ENCODE data around the gene NUMB. TPM values are rescaled to one million over a fixed set of nuclear protein-coding genes. Genes with fewer than 3 reads are reported as not detected.

NUMB gene
- total RNA-seq, 1 donor from 2014 or later, result 33.1 TPM

GRCh38 chr14:73338551-73338950, 119.8 kb downstream of the NUMB start:
- TF ChIP-seq CTCF (IDR thresholded peaks at IDR 0.05; ENCODE audit: insufficient read depth, low read length, poor library complexity, severe bottlenecking), result no peak
- Histone ChIP-seq H3K36me3 (ENCODE audit: control insufficient read depth, insufficient read depth, low read length) (no peaks in the 10 kb centered on the region), H3K27me3 (ENCODE audit: control insufficient read depth, insufficient read depth, low read length) (no peaks in the 10 kb centered on the region), H3K4me3 (ENCODE audit: low read depth, low read length) (no peak overlapping the region)
- DNase-seq (ENCODE audit: low read depth), result no peak

GRCh38 chr14:73333031-73333430, 125.3 kb downstream of the NUMB start:
- Histone ChIP-seq H3K36me3 (ENCODE audit: control insufficient read depth, insufficient read depth, low read length) (no peaks in the 10 kb centered on the region), H3K27me3 (ENCODE audit: control insufficient read depth, insufficient read depth, low read length) (no peaks in the 10 kb centered on the region), H3K4me3 (ENCODE audit: low read depth, low read length) (no peak overlapping the region)
- TF ChIP-seq CTCF (IDR thresholded peaks at IDR 0.05; ENCODE audit: insufficient read depth, low read length, poor library complexity, severe bottlenecking), result no peak
- DNase-seq (ENCODE audit: low read depth), result no peak

GRCh38 chr14:73325630-73326299, 132.6 kb downstream of the NUMB start:
- TF ChIP-seq CTCF (IDR thresholded peaks at IDR 0.05; ENCODE audit: insufficient read depth, low read length, poor library complexity, severe bottlenecking), result no peak
- no peak overlapping the region for H3K4me3 ChIP-seq (ENCODE audit: low read depth, low read length)
- no peak for DNase-seq (ENCODE audit: low read depth)
- H3K27me3 ChIP-seq (ENCODE audit: control insufficient read depth, insufficient read depth, low read length), result no peaks in the 10 kb centered on the region
- H3K36me3 ChIP-seq (ENCODE audit: control insufficient read depth, insufficient read depth, low read length), result no peaks in the 10 kb centered on the region

GRCh38 chr14:73325063-73325462, 133.3 kb downstream of the NUMB start:
- no peak for TF ChIP-seq CTCF (IDR thresholded peaks at IDR 0.05; ENCODE audit: insufficient read depth, low read length, poor library complexity, severe bottlenecking)
- no peak for DNase-seq (ENCODE audit: low read depth)
- H3K4me3 ChIP-seq (ENCODE audit: low read depth, low read length), result no peak overlapping the region
- no peaks in the 10 kb centered on the region for H3K36me3 ChIP-seq (ENCODE audit: control insufficient read depth, insufficient read depth, low read length)
- H3K27me3 ChIP-seq (ENCODE audit: control insufficient read depth, insufficient read depth, low read length), result no peaks in the 10 kb centered on the region

GRCh38 chr14:73324533-73324932, 133.8 kb downstream of the NUMB start:
- TF ChIP-seq CTCF (IDR thresholded peaks at IDR 0.05; ENCODE audit: insufficient read depth, low read length, poor library complexity, severe bottlenecking), result no peak

GRCh38 chr14:73323896-73324399, 134.4 kb downstream of the NUMB start:
- H3K4me3 ChIP-seq (ENCODE audit: low read depth, low read length), result no peak overlapping the region
- DNase-seq (ENCODE audit: low read depth), result no peak
- H3K36me3 ChIP-seq (ENCODE audit: control insufficient read depth, insufficient read depth, low read length), result no peaks in the 10 kb centered on the region
- no peak for TF ChIP-seq CTCF (IDR thresholded peaks at IDR 0.05; ENCODE audit: insufficient read depth, low read length, poor library complexity, severe bottlenecking)
- H3K27me3 ChIP-seq (ENCODE audit: control insufficient read depth, insufficient read depth, low read length), result no peaks in the 10 kb centered on the region

More at GRCh38 chr14:73324533-73324932, 133.8 kb downstream of the NUMB start:
- DNase-seq (ENCODE audit: low read depth), result no peak
- Histone ChIP-seq H3K4me3 (ENCODE audit: low read depth, low read length) (no peak overlapping the region), H3K36me3 (ENCODE audit: control insufficient read depth, insufficient read depth, low read length) (no peaks in the 10 kb centered on the region), H3K27me3 (ENCODE audit: control insufficient read depth, insufficient read depth, low read length) (no peaks in the 10 kb centered on the region)

Measured in kidney epithelial cell (primary cell).